ENCODE results near the gene TOMM40.

Gene TOMM40

GRCh38 chr19:44871809-44872208, 19.2 kb upstream of the TOMM40 start:
- H3K36me3 ChIP-seq (replicated peaks in 1 of 2; ENCODE audit: control insufficient read depth in 2 of 2, insufficient read depth in 2 of 2, low read length in 2 of 2), result peaks cover 67 to 89% of the 10 kb centered on the region in 2 donors
- no CpG with 5 or more reads among the region's 14 CpGs for WGBS, 2 donors (ENCODE audit: extremely low coverage in 2 of 2, insufficient read length in 2 of 2, insufficient replicate concordance in 1 of 2)

GRCh38 chr19:44872661-44873060, 18.4 kb upstream of the TOMM40 start:
- DNase-seq (ENCODE audit: low spot score), result no peak
- peaks cover 20% of the 10 kb centered on the region for H3K79me1 ChIP-seq (ENCODE audit: low read depth, low read length)
- no peak overlapping the region for H3K14ac ChIP-seq (ENCODE audit: low read length)
- no peak overlapping the region for H3K9ac ChIP-seq (ENCODE audit: low read depth, low read length, poor library complexity)
- H3K36me3 ChIP-seq (replicated peaks in 1 of 2; ENCODE audit: control insufficient read depth in 2 of 2, insufficient read depth in 2 of 2, low read length in 2 of 2), result peaks cover 70 to 91% of the 10 kb centered on the region in 2 donors
- no peaks in the 10 kb centered on the region for H3K27me3 ChIP-seq (ENCODE audit: control insufficient read depth in 3 of 3, insufficient read depth in 3 of 3, low read depth in 1 of 3, low read length in 3 of 3)
- no peak overlapping the region for H2BK15ac ChIP-seq (ENCODE audit: low read length)
- no peak overlapping the region for H4K8ac ChIP-seq (ENCODE audit: low read depth, low read length)
- no peaks in the 10 kb centered on the region for H3K4me1 ChIP-seq (ENCODE audit: control insufficient read depth in 2 of 2, insufficient read depth in 1 of 2, low read depth in 1 of 2, low read length in 2 of 2)
- H2AFZ ChIP-seq (ENCODE audit: low read length), result no peak overlapping the region
- WGBS, 2 donors (ENCODE audit: extremely low coverage in 2 of 2, insufficient read length in 2 of 2, insufficient replicate concordance in 1 of 2), result no CpG with 5 or more reads among the region's 4 CpGs
- no peak overlapping the region for H3K18ac ChIP-seq (ENCODE audit: low read length)
- H2AK5ac ChIP-seq (ENCODE audit: low read depth, low read length), result no peak overlapping the region
- no peak overlapping the region for H2BK120ac ChIP-seq (ENCODE audit: low read depth, low read length)
- no peak overlapping the region for H3K23ac ChIP-seq (ENCODE audit: low read depth, low read length, poor library complexity)
- no peak overlapping the region for H3K4me2 ChIP-seq (ENCODE audit: insufficient read depth, low read length, poor library complexity, severe bottlenecking)
- H3K4me3 ChIP-seq (ENCODE audit: low read length in 2 of 2), result no peak overlapping the region
- H3K27ac ChIP-seq (replicated peaks; ENCODE audit: low read length), result no peak overlapping the region
- no peak overlapping the region for H2BK5ac ChIP-seq (ENCODE audit: low read length)
- H3K4ac ChIP-seq (ENCODE audit: low read length), result no peak overlapping the region
- no peak overlapping the region for H4K91ac ChIP-seq (ENCODE audit: low read depth, low read length, poor library complexity)
- H2BK12ac ChIP-seq (ENCODE audit: low read length), result no peak overlapping the region
- H3K9me3 ChIP-seq (replicated peaks in 1 of 2; ENCODE audit: control insufficient read depth in 2 of 2, insufficient read depth in 1 of 2, low read depth in 1 of 2, low read length in 2 of 2), result no peaks in the 10 kb centered on the region

More at GRCh38 chr19:44871809-44872208, 19.2 kb upstream of the TOMM40 start:
- Histone ChIP-seq H2BK12ac (ENCODE audit: low read length) (no peak overlapping the region), H2AK5ac (ENCODE audit: low read depth, low read length) (no peak overlapping the region), H3K4me1 (ENCODE audit: control insufficient read depth in 2 of 2, insufficient read depth in 1 of 2, low read depth in 1 of 2, low read length in 2 of 2) (no peaks in the 10 kb centered on the region), H2BK5ac (ENCODE audit: low read length) (no peak overlapping the region), H4K8ac (ENCODE audit: low read depth, low read length) (no peak overlapping the region), H4K91ac (ENCODE audit: low read depth, low read length, poor library complexity) (no peak overlapping the region), H3K27me3 (ENCODE audit: control insufficient read depth in 3 of 3, insufficient read depth in 3 of 3, low read depth in 1 of 3, low read length in 3 of 3) (no peaks in the 10 kb centered on the region), H2BK15ac (ENCODE audit: low read length) (no peak overlapping the region), H3K9me3 (replicated peaks in 1 of 2; ENCODE audit: control insufficient read depth in 2 of 2, insufficient read depth in 1 of 2, low read depth in 1 of 2, low read length in 2 of 2) (no peaks in the 10 kb centered on the region), H3K4me2 (ENCODE audit: insufficient read depth, low read length, poor library complexity, severe bottlenecking) (no peak overlapping the region), H3K4me3 (ENCODE audit: low read length in 2 of 2) (peak overlapping the region in 1 of 2 donors; percentile 13), H3K9ac (ENCODE audit: low read depth, low read length, poor library complexity) (no peak overlapping the region), H3K18ac (ENCODE audit: low read length) (no peak overlapping the region), H3K23ac (ENCODE audit: low read depth, low read length, poor library complexity) (peak overlapping the region; percentile 17), H3K79me1 (ENCODE audit: low read depth, low read length) (peaks cover 24% of the 10 kb centered on the region), H3K27ac (replicated peaks; ENCODE audit: low read length) (no peak overlapping the region), H3K4ac (ENCODE audit: low read length) (no peak overlapping the region), H3K14ac (ENCODE audit: low read length) (no peak overlapping the region), H2BK120ac (ENCODE audit: low read depth, low read length) (no peak overlapping the region), H2AFZ (ENCODE audit: low read length) (no peak overlapping the region)
- no peak for DNase-seq (ENCODE audit: low spot score)

GRCh38 chr19:44874317-44874716, 16.7 kb upstream of the TOMM40 start:
- Histone ChIP-seq H2BK15ac (ENCODE audit: low read length) (no peak overlapping the region), H3K18ac (ENCODE audit: low read length) (no peak overlapping the region), H4K8ac (ENCODE audit: low read depth, low read length) (peak overlapping the region; percentile 6), H2BK120ac (ENCODE audit: low read depth, low read length) (no peak overlapping the region), H3K23ac (ENCODE audit: low read depth, low read length, poor library complexity) (peak overlapping the region; percentile 19), H3K27ac (replicated peaks; ENCODE audit: low read length) (no peak overlapping the region), H2BK12ac (ENCODE audit: low read length) (no peak overlapping the region), H3K9me3 (replicated peaks in 1 of 2; ENCODE audit: control insufficient read depth in 2 of 2, insufficient read depth in 1 of 2, low read depth in 1 of 2, low read length in 2 of 2) (no peaks in the 10 kb centered on the region), H2AFZ (ENCODE audit: low read length) (no peak overlapping the region), H3K4me2 (ENCODE audit: insufficient read depth, low read length, poor library complexity, severe bottlenecking) (no peak overlapping the region), H3K9ac (ENCODE audit: low read depth, low read length, poor library complexity) (peak overlapping the region; percentile 35), H3K36me3 (replicated peaks in 1 of 2; ENCODE audit: control insufficient read depth in 2 of 2, insufficient read depth in 2 of 2, low read length in 2 of 2) (peaks cover 72 to 94% of the 10 kb centered on the region in 2 donors), H4K91ac (ENCODE audit: low read depth, low read length, poor library complexity) (no peak overlapping the region), H2AK5ac (ENCODE audit: low read depth, low read length) (no peak overlapping the region), H3K4me1 (ENCODE audit: control insufficient read depth in 2 of 2, insufficient read depth in 1 of 2, low read depth in 1 of 2, low read length in 2 of 2) (no peaks in the 10 kb centered on the region), H3K79me1 (ENCODE audit: low read depth, low read length) (peaks cover 17% of the 10 kb centered on the region), H3K14ac (ENCODE audit: low read length) (no peak overlapping the region), H2BK5ac (ENCODE audit: low read length) (no peak overlapping the region), H3K4ac (ENCODE audit: low read length) (no peak overlapping the region), H3K27me3 (ENCODE audit: control insufficient read depth in 3 of 3, insufficient read depth in 3 of 3, low read depth in 1 of 3, low read length in 3 of 3) (no peaks in the 10 kb centered on the region), H3K4me3 (ENCODE audit: low read length in 2 of 2) (no peak overlapping the region)
- no peak for DNase-seq (ENCODE audit: low spot score)
- WGBS, 2 donors (ENCODE audit: extremely low coverage in 2 of 2, insufficient read length in 2 of 2, insufficient replicate concordance in 1 of 2), result no CpG with 5 or more reads among the region's 16 CpGs

GRCh38 chr19:44875666-44876451, 15.2 kb upstream of the TOMM40 start:
- Histone ChIP-seq H3K4me1 (ENCODE audit: control insufficient read depth in 2 of 2, insufficient read depth in 1 of 2, low read depth in 1 of 2, low read length in 2 of 2) (no peaks in the 10 kb centered on the region), H3K4me3 (ENCODE audit: low read length in 2 of 2) (no peak overlapping the region), H3K4me2 (ENCODE audit: insufficient read depth, low read length, poor library complexity, severe bottlenecking) (no peak overlapping the region), H3K14ac (ENCODE audit: low read length) (no peak overlapping the region), H3K23ac (ENCODE audit: low read depth, low read length, poor library complexity) (no peak overlapping the region), H3K36me3 (replicated peaks in 1 of 2; ENCODE audit: control insufficient read depth in 2 of 2, insufficient read depth in 2 of 2, low read length in 2 of 2) (peaks cover 72 to 89% of the 10 kb centered on the region in 2 donors), H3K9me3 (replicated peaks in 1 of 2; ENCODE audit: control insufficient read depth in 2 of 2, insufficient read depth in 1 of 2, low read depth in 1 of 2, low read length in 2 of 2) (no peaks in the 10 kb centered on the region), H2BK120ac (ENCODE audit: low read depth, low read length) (no peak overlapping the region), H3K18ac (ENCODE audit: low read length) (no peak overlapping the region), H3K9ac (ENCODE audit: low read depth, low read length, poor library complexity) (peak overlapping the region; percentile 7), H3K27ac (replicated peaks; ENCODE audit: low read length) (no peak overlapping the region), H2AK5ac (ENCODE audit: low read depth, low read length) (no peak overlapping the region), H2AFZ (ENCODE audit: low read length) (no peak overlapping the region), H3K27me3 (ENCODE audit: control insufficient read depth in 3 of 3, insufficient read depth in 3 of 3, low read depth in 1 of 3, low read length in 3 of 3) (no peaks in the 10 kb centered on the region), H3K79me1 (ENCODE audit: low read depth, low read length) (peaks cover 17% of the 10 kb centered on the region), H2BK5ac (ENCODE audit: low read length) (no peak overlapping the region), H3K4ac (ENCODE audit: low read length) (no peak overlapping the region), H4K91ac (ENCODE audit: low read depth, low read length, poor library complexity) (no peak overlapping the region), H2BK15ac (ENCODE audit: low read length) (no peak overlapping the region), H4K8ac (ENCODE audit: low read depth, low read length) (no peak overlapping the region), H2BK12ac (ENCODE audit: low read length) (no peak overlapping the region)
- no peak for DNase-seq (ENCODE audit: low spot score)
- WGBS, 2 donors (ENCODE audit: extremely low coverage in 2 of 2, insufficient read length in 2 of 2, insufficient replicate concordance in 1 of 2), result no CpG with 5 or more reads among the region's 22 CpGs

Data from neuronal stem cell (in vitro differentiated cells).